WTC11 (cell line): Measurements from ENCODE around the gene SMC3. TPM values are rescaled to one million over a fixed set of nuclear protein-coding genes. Genes with fewer than 3 reads are reported as not detected.
"Not testable (repeated sequence)": the region's sequence is repeated elsewhere in the genome, so short reads cannot be mapped to it uniquely, and the experiment has no call there.

Source experiments
- ATAC-seq: fragments of 200-7000 bp; cut with Tn5 transposase; 2 replicates; pipeline ENCODE4 v1.10.0; 2021; ENCODE audit warnings: mild to moderate bottlenecking, moderate library complexity
- CTCF ChIA-PET: fragments of 300-600 bp; sonication (Branson Sonifier 250); formaldehyde crosslinking; loops from one replicate; lab custom pipeline; 2021; ENCODE audit warnings: antibody characterized with exemption; lab: Charles Lee
- POLR2A ChIA-PET: fragments of 350-600 bp; sonication (Branson Sonifier 250); formaldehyde crosslinking; loops from one replicate; lab custom pipeline; 2021; ENCODE audit warnings: antibody characterized with exemption; lab: Charles Lee
- DNase-seq: peaks from one replicate; pipeline ENCODE4 v3.0.0; 2021; ENCODE audit warnings: low spot score
- H3K27ac Mint-ChIP-seq: 2 replicates; pipeline ENCODE4 v1.8.0; 2021; ENCODE audit warnings: mixed read lengths
- H3K27me3 Mint-ChIP-seq: 2 replicates; pipeline ENCODE4 v1.8.0; 2021; ENCODE audit warnings: low read depth, mild to moderate bottlenecking, moderate library complexity, mixed read lengths
- H3K36me3 Mint-ChIP-seq: 2 replicates; pipeline ENCODE4 v1.8.0; 2021; ENCODE audit warnings: mixed read lengths
- H3K4me1 Mint-ChIP-seq: 2 replicates; pipeline ENCODE4 v1.8.0; 2022; ENCODE audit warnings: mixed read lengths
- H3K4me3 Mint-ChIP-seq: 2 replicates; pipeline ENCODE4 v1.8.0; 2021; ENCODE audit warnings: mild to moderate bottlenecking, moderate library complexity, mixed read lengths
- H3K9me3 Mint-ChIP-seq: 2 replicates; pipeline ENCODE4 v1.8.0; 2021; ENCODE audit warnings: mixed read lengths
- AFF4 ChIP-seq: sonication (generic); formaldehyde crosslinking; IDR thresholded peaks from 2 replicates; pipeline ENCODE4 v1.8.1; 2023; ENCODE audit warnings: mild to moderate bottlenecking, missing genetic modification reagents, borderline replicate concordance
- ATF1 ChIP-seq: sonication (generic); formaldehyde crosslinking; IDR thresholded peaks from 2 replicates; pipeline ENCODE4 v1.8.1; 2023; ENCODE audit warnings: mild to moderate bottlenecking, moderate library complexity, missing genetic modification reagents
- FOXJ3 ChIP-seq: sonication (generic); formaldehyde crosslinking; IDR thresholded peaks from 2 replicates; pipeline ENCODE4 v1.9.0; 2021; ENCODE audit warnings: missing genetic modification reagents, mild to moderate bottlenecking, borderline replicate concordance
- FOXK1 ChIP-seq: sonication (generic); formaldehyde crosslinking; IDR thresholded peaks from 2 replicates; pipeline ENCODE4 v1.8.0; 2022; ENCODE audit warnings: mild to moderate bottlenecking, moderate library complexity, missing genetic modification reagents
- HMGA2 ChIP-seq: fragments of 250-450 bp; sonication (Bioruptor Pico); IDR thresholded peaks from 2 replicates; pipeline ENCODE4 v1.4.0; 2021; ENCODE audit warnings: mild to moderate bottlenecking, moderate library complexity
- MYBL2 ChIP-seq: sonication (generic); formaldehyde crosslinking; IDR thresholded peaks from 2 replicates; pipeline ENCODE4 v1.8.1; 2023; ENCODE audit warnings: mild to moderate bottlenecking, moderate library complexity, missing genetic modification reagents
- NFATC4 ChIP-seq: fragments of 250-450 bp; sonication (Bioruptor Pico); IDR thresholded peaks from 2 replicates; pipeline ENCODE4 v1.9.0; 2021; ENCODE audit warnings: mild to moderate bottlenecking
- RELA ChIP-seq: sonication (generic); formaldehyde crosslinking; IDR thresholded peaks from 2 replicates; pipeline ENCODE4 v1.8.1; 2022; ENCODE audit warnings: missing genetic modification reagents, mild to moderate bottlenecking, borderline replicate concordance
- STAT6 ChIP-seq: sonication (generic); formaldehyde crosslinking; conservative IDR thresholded peaks from 2 replicates; pipeline ENCODE4 v1.8.1; 2023; ENCODE audit warnings: mild to moderate bottlenecking, low read depth, missing genetic modification reagents, moderate library complexity
- ZNF423 ChIP-seq: fragments of 250-450 bp; sonication (Bioruptor Pico); IDR thresholded peaks from 2 replicates; pipeline ENCODE4 v2.1.2; 2022; ENCODE audit warnings: mild to moderate bottlenecking, moderate library complexity
- ZNF532 ChIP-seq: fragments of 250-450 bp; sonication (Bioruptor Pico); IDR thresholded peaks from 2 replicates; pipeline ENCODE4 v1.9.0; 2021; ENCODE audit warnings: mild to moderate bottlenecking, borderline replicate concordance
- total RNA-seq: library from RNA; stranded (reverse); gene quantifications from 3 replicates; pipeline ENCODE4 v1.2.3, GENCODE V29; 2021
- TF ChIP-seq, protein P1 (sequence below): fragments of 250-450 bp; sonication (Bioruptor Pico); IDR thresholded peaks from 2 replicates; pipeline ENCODE4 v1.9.0; 2021; ENCODE audit warnings: mild to moderate bottlenecking
- TF ChIP-seq, protein P2 (sequence below): sonication (generic); formaldehyde crosslinking; IDR thresholded peaks from 2 replicates; pipeline ENCODE4 v1.8.1; 2023; ENCODE audit warnings: mild to moderate bottlenecking, moderate library complexity, missing genetic modification reagents
- TF ChIP-seq, protein P3 (sequence below): fragments of 200-600 bp; IDR thresholded peaks from 2 replicates; pipeline ENCODE4 v1.8.0; 2022; ENCODE audit warnings: antibody characterized with exemption

SMC3 gene
- total RNA-seq, 1 experiment from 2014 or later = 71.0 TPM

GRCh38 chr10:110620398-110620719 is 52.9 kb downstream of the SMC3 start:
- Mint-ChIP-seq H3K9me3 (peaks cover 10% of the 10 kb centered on the region; the same call in 1 of the 2 replicates), H3K27me3 (peaks cover 2% of the 10 kb centered on the region), H3K4me1 (no peaks in the 10 kb centered on the region), H3K27ac (no peak overlapping the region), H3K36me3 (no peaks in the 10 kb centered on the region), H3K4me3 (no peak overlapping the region)
- CTCF ChIA-PET = interaction anchor here (1.6 kb wide), 1 partner anchor 61 kb away, joined by 5 read pairs; no protein-coding TSS in a partner anchor
- TF ChIP-seq FOXK1 (CRISPR knock-in tag) (no peak), RELA (CRISPR knock-in tag) (no peak), ZNF532 (no peak), FOXJ3 (CRISPR knock-in tag) (no peak), ATF1 (CRISPR knock-in tag) (no peak), ZNF423 (no peak), HMGA2 (CRISPR knock-in tag) (no peak), MYBL2 (no peak)
- TF ChIP-seq, protein P1, sequence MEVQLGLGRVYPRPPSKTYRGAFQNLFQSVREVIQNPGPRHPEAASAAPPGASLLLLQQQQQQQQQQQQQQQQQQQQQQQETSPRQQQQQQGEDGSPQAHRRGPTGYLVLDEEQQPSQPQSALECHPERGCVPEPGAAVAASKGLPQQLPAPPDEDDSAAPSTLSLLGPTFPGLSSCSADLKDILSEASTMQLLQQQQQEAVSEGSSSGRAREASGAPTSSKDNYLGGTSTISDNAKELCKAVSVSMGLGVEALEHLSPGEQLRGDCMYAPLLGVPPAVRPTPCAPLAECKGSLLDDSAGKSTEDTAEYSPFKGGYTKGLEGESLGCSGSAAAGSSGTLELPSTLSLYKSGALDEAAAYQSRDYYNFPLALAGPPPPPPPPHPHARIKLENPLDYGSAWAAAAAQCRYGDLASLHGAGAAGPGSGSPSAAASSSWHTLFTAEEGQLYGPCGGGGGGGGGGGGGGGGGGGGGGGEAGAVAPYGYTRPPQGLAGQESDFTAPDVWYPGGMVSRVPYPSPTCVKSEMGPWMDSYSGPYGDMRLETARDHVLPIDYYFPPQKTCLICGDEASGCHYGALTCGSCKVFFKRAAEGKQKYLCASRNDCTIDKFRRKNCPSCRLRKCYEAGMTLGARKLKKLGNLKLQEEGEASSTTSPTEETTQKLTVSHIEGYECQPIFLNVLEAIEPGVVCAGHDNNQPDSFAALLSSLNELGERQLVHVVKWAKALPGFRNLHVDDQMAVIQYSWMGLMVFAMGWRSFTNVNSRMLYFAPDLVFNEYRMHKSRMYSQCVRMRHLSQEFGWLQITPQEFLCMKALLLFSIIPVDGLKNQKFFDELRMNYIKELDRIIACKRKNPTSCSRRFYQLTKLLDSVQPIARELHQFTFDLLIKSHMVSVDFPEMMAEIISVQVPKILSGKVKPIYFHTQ = no peak
- TF ChIP-seq, protein P2, sequence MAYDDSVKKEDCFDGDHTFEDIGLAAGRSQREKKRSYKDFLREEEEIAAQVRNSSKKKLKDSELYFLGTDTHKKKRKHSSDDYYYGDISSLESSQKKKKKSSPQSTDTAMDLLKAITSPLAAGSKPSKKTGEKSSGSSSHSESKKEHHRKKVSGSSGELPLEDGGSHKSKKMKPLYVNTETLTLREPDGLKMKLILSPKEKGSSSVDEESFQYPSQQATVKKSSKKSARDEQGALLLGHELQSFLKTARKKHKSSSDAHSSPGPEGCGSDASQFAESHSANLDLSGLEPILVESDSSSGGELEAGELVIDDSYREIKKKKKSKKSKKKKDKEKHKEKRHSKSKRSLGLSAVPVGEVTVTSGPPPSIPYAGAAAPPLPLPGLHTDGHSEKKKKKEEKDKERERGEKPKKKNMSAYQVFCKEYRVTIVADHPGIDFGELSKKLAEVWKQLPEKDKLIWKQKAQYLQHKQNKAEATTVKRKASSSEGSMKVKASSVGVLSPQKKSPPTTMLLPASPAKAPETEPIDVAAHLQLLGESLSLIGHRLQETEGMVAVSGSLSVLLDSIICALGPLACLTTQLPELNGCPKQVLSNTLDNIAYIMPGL = no peak
- TF ChIP-seq, protein P3, sequence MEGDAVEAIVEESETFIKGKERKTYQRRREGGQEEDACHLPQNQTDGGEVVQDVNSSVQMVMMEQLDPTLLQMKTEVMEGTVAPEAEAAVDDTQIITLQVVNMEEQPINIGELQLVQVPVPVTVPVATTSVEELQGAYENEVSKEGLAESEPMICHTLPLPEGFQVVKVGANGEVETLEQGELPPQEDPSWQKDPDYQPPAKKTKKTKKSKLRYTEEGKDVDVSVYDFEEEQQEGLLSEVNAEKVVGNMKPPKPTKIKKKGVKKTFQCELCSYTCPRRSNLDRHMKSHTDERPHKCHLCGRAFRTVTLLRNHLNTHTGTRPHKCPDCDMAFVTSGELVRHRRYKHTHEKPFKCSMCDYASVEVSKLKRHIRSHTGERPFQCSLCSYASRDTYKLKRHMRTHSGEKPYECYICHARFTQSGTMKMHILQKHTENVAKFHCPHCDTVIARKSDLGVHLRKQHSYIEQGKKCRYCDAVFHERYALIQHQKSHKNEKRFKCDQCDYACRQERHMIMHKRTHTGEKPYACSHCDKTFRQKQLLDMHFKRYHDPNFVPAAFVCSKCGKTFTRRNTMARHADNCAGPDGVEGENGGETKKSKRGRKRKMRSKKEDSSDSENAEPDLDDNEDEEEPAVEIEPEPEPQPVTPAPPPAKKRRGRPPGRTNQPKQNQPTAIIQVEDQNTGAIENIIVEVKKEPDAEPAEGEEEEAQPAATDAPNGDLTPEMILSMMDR = no peak
- ATAC-seq (no peak), DNase-seq (no peak)
- POLR2A ChIA-PET = no interaction called here

GRCh38 chr10:110623316-110623715 is 55.8 kb downstream of the SMC3 start:
- H3K27me3 Mint-ChIP-seq, H3K4me3 Mint-ChIP-seq, POLR2A ChIA-PET, H3K36me3 Mint-ChIP-seq, DNase-seq, ATAC-seq, CTCF ChIA-PET, H3K27ac Mint-ChIP-seq, H3K4me1 Mint-ChIP-seq: not testable (repeated sequence)
- H3K9me3 Mint-ChIP-seq = peaks cover 14% of the 10 kb centered on the region

GRCh38 chr10:110625356-110625894 is 57.9 kb downstream of the SMC3 start:
- ATAC-seq = no peak
- POLR2A ChIA-PET = no interaction called here
- CTCF ChIA-PET = no interaction called here
- TF ChIP-seq NFATC4 (CRISPR knock-in tag) (no peak), STAT6 (CRISPR knock-in tag) (no peak), AFF4 (no peak)

More at GRCh38 chr10:110625356-110625894, 57.9 kb downstream of the SMC3 start:
- no peak overlapping the region for H3K4me3 Mint-ChIP-seq
- H3K4me1 Mint-ChIP-seq = peaks cover 7% of the 10 kb centered on the region
- no peak for DNase-seq
- no peaks in the 10 kb centered on the region for H3K36me3 Mint-ChIP-seq
- no peak overlapping the region for H3K27ac Mint-ChIP-seq
- H3K9me3 Mint-ChIP-seq = peaks cover 16% of the 10 kb centered on the region
- H3K27me3 Mint-ChIP-seq = peaks cover 2% of the 10 kb centered on the region
